K562 (cell line): Measurements from ENCODE around the gene LYAR. TPM values are rescaled to one million over a fixed set of nuclear protein-coding genes. Genes with fewer than 3 reads are reported as not detected.
A peak's percentile ranks its signal among the peaks of the same experiment; 100 is the strongest.

Experiments
- ARHGAP35 ChIP-seq: fragments of 450-650 bp; IDR thresholded peaks from 2 replicates; pipeline ENCODE4 v1.6.1; 2018; ENCODE audit not compliant: partially characterized antibody
- CBX1 ChIP-seq: sonication (generic); IDR thresholded peaks from 2 replicates; pipeline ENCODE4 v1.6.1; 2016; ENCODE audit warnings: antibody characterized with exemption, low read depth, mild to moderate bottlenecking
- CBX2 ChIP-seq: fragments of 200-600 bp; sonication (generic); IDR thresholded peaks from one replicate; pipeline ENCODE4 v1.6.1; 2012; ENCODE audit warnings: mild to moderate bottlenecking, low read length, inconsistent platforms; ENCODE audit not compliant: insufficient read depth, poor library complexity, severe bottlenecking
- HIVEP1 ChIP-seq: fragments of 250-450 bp; sonication (Bioruptor Pico); IDR thresholded peaks from 2 replicates; pipeline ENCODE4 v1.4.0; 2020; ENCODE audit warnings: mild to moderate bottlenecking
- ILK ChIP-seq: fragments of 450-650 bp; IDR thresholded peaks from 2 replicates; pipeline ENCODE4 v1.6.1; 2016; ENCODE audit warnings: missing genetic modification characterization, low read depth, mild to moderate bottlenecking, missing compliant biosample characterization, moderate library complexity, borderline replicate concordance
- IRF2 ChIP-seq: sonication (generic); formaldehyde crosslinking; IDR thresholded peaks from 2 replicates; pipeline ENCODE4 v1.8.1; 2022; ENCODE audit warnings: mild to moderate bottlenecking, missing genetic modification reagents
- KLF10 ChIP-seq: fragments of 250-450 bp; sonication (Bioruptor Pico); IDR thresholded peaks from 2 replicates; pipeline ENCODE4 v1.6.1; 2021; ENCODE audit warnings: matching md5 sums
- KLF6 ChIP-seq: fragments of 250-450 bp; sonication (Bioruptor Pico); IDR thresholded peaks from 2 replicates; pipeline ENCODE4 v1.4.0; 2020; ENCODE audit warnings: mild to moderate bottlenecking, moderate library complexity, borderline replicate concordance
- LCOR ChIP-seq: sonication (generic); formaldehyde crosslinking; IDR thresholded peaks from 2 replicates; pipeline ENCODE4 v1.8.0; 2022; ENCODE audit warnings: mild to moderate bottlenecking, missing genetic modification reagents
- MTA3 ChIP-seq: fragments of 450-650 bp; formaldehyde crosslinking; IDR thresholded peaks from 2 replicates; pipeline ENCODE4 v1.6.1; 2017; ENCODE audit warnings: mild to moderate bottlenecking, borderline replicate concordance
- ZFPM2 ChIP-seq: fragments of 250-450 bp; sonication (Bioruptor Pico); IDR thresholded peaks from 2 replicates; pipeline ENCODE4 v1.5.1; 2022; ENCODE audit warnings: mild to moderate bottlenecking
- ZNF184 ChIP-seq: sonication (generic); formaldehyde crosslinking; IDR thresholded peaks from 2 replicates; pipeline ENCODE4 v1.5.0; 2020; ENCODE audit warnings: missing genetic modification reagents
- polyA plus RNA-seq, 8 experiments: library from polyadenylated mRNA; depleted of rRNA in 4 of 8; stranded (reverse) in 5 of 8; unstranded in 3 of 8; fragments of >200 nt; fragmentation: Nextera tagmentation in 2 of 8; fragmentation: Illumina TruSeq in 1 of 8; extraction: Ambion mirVana in 2 of 8; extraction: Trizol in 1 of 8; gene quantifications; 2 replicates each; pipeline versions ENCODE4 v1.2.1 to v1.2.3, GENCODE V29; 2011 to 2014; ENCODE audit warnings: inconsistent platforms in 1 of 8, missing spikeins in 1 of 8
- total RNA-seq, 7 experiments: library from RNA; depleted of rRNA in 6 of 7; stranded (reverse); fragments of >200 nt in 6 of 7; fragmentation: Illumina TruSeq in 2 of 7; extraction: Trizol in 2 of 7; gene quantifications; 2 replicates each; pipeline versions ENCODE4 v1.2.1 to v1.2.3, GENCODE V29; 2011 to 2021; ENCODE audit warnings: low replicate concordance in 1 of 7
- TF ChIP-seq, protein P1 (sequence below): sonication (generic); formaldehyde crosslinking; IDR thresholded peaks from 2 replicates; pipeline ENCODE4 v1.8.0; 2023; ENCODE audit warnings: mild to moderate bottlenecking, missing genetic modification reagents
- TF ChIP-seq, protein P2 (sequence below): fragments of 450-650 bp; formaldehyde crosslinking; IDR thresholded peaks from 2 replicates; pipeline ENCODE4 v1.4.0; 2020; ENCODE audit warnings: mild to moderate bottlenecking, moderate library complexity
- TF ChIP-seq, protein P3 (sequence below): sonication (generic); formaldehyde crosslinking; IDR thresholded peaks from 2 replicates; pipeline ENCODE4 v1.8.1; 2023; ENCODE audit warnings: mild to moderate bottlenecking, missing genetic modification reagents
- TF ChIP-seq, protein P4 (sequence below): conservative IDR thresholded peaks from 2 replicates; pipeline ENCODE4 v1.6.1; 2011; ENCODE audit warnings: low read depth, mild to moderate bottlenecking, low read length; ENCODE audit not compliant: control insufficient read depth
- TF ChIP-seq, protein P5 (sequence below): IDR thresholded peaks from 2 replicates; pipeline ENCODE4 v1.6.1; 2016; ENCODE audit warnings: missing genetic modification characterization, missing compliant biosample characterization

The LYAR gene
- total and polyA plus RNA-seq, 9 of the 15 experiments (the other 6 are each of a cell fraction or from before 2014, with no cell fraction given): 28.3 to 172 (median 127) TPM

DNA sequence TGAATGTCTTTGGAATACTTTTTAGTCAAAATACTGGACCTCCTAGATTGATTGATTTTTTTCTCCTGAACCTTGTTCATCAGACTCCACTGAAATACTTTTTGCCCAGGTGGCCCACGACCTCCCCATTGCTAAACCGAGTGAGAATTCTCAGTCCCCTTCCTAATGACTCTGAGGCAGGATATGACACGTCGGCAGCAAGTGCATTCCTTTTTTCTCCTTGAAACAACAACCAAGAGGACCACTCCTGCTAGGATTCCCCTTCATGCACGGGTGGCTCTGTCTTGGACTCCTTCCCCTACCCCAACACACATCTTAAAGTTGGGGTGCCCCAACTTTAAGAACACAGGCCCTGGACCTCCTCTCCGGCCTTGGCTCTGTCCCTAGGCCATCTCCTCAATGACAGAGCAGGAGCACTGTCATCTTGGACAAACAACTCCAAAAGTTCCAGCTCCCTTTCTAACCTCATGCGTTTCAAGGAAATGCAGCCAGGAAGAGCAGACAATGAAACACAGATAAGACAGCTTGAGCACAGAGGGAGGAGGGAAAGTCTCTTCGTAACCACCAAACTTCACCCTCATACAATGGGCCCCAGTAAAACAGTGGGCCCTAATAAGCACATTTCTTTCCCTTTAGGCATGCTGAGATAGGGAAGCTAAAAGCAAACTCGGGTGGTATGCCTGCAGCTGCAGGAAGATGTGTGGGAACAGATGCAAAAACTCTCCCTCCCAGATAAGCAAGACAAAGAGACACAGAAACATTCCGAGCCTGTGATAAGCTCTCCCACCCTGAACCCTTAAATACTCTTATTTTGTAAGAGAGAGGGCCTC is 34.0 kb upstream of the LYAR start (continued):
- TF ChIP-seq MTA3: 0 out of 2 replicates have a peak, but pooled peaks have one; percentile 29
- TF ChIP-seq ARHGAP35: no peak
- no peak for TF ChIP-seq CBX1
- no peak for TF ChIP-seq ZFPM2 (CRISPR knock-in tag)
- TF ChIP-seq HIVEP1 (CRISPR knock-in tag): no peak
- no peak for TF ChIP-seq KLF6 (CRISPR knock-in tag)
- peak; percentile 81; the same call in 1 of the 2 replicates for TF ChIP-seq LCOR
- TF ChIP-seq ZNF184 (CRISPR knock-in tag): no peak
- 0 out of 2 replicates have a peak, but pooled peaks have one; percentile 4 for TF ChIP-seq ILK
- TF ChIP-seq, protein P1, sequence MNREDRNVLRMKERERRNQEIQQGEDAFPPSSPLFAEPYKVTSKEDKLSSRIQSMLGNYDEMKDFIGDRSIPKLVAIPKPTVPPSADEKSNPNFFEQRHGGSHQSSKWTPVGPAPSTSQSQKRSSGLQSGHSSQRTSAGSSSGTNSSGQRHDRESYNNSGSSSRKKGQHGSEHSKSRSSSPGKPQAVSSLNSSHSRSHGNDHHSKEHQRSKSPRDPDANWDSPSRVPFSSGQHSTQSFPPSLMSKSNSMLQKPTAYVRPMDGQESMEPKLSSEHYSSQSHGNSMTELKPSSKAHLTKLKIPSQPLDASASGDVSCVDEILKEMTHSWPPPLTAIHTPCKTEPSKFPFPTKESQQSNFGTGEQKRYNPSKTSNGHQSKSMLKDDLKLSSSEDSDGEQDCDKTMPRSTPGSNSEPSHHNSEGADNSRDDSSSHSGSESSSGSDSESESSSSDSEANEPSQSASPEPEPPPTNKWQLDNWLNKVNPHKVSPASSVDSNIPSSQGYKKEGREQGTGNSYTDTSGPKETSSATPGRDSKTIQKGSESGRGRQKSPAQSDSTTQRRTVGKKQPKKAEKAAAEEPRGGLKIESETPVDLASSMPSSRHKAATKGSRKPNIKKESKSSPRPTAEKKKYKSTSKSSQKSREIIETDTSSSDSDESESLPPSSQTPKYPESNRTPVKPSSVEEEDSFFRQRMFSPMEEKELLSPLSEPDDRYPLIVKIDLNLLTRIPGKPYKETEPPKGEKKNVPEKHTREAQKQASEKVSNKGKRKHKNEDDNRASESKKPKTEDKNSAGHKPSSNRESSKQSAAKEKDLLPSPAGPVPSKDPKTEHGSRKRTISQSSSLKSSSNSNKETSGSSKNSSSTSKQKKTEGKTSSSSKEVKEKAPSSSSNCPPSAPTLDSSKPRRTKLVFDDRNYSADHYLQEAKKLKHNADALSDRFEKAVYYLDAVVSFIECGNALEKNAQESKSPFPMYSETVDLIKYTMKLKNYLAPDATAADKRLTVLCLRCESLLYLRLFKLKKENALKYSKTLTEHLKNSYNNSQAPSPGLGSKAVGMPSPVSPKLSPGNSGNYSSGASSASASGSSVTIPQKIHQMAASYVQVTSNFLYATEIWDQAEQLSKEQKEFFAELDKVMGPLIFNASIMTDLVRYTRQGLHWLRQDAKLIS (CRISPR knock-in tag): 0 out of 2 replicates have a peak, but pooled peaks have one; percentile 55
- TF ChIP-seq KLF10 (CRISPR knock-in tag): no peak
- TF ChIP-seq, protein P2, sequence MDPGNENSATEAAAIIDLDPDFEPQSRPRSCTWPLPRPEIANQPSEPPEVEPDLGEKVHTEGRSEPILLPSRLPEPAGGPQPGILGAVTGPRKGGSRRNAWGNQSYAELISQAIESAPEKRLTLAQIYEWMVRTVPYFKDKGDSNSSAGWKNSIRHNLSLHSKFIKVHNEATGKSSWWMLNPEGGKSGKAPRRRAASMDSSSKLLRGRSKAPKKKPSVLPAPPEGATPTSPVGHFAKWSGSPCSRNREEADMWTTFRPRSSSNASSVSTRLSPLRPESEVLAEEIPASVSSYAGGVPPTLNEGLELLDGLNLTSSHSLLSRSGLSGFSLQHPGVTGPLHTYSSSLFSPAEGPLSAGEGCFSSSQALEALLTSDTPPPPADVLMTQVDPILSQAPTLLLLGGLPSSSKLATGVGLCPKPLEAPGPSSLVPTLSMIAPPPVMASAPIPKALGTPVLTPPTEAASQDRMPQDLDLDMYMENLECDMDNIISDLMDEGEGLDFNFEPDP (CRISPR knock-in tag): no peak
- TF ChIP-seq, protein P3, sequence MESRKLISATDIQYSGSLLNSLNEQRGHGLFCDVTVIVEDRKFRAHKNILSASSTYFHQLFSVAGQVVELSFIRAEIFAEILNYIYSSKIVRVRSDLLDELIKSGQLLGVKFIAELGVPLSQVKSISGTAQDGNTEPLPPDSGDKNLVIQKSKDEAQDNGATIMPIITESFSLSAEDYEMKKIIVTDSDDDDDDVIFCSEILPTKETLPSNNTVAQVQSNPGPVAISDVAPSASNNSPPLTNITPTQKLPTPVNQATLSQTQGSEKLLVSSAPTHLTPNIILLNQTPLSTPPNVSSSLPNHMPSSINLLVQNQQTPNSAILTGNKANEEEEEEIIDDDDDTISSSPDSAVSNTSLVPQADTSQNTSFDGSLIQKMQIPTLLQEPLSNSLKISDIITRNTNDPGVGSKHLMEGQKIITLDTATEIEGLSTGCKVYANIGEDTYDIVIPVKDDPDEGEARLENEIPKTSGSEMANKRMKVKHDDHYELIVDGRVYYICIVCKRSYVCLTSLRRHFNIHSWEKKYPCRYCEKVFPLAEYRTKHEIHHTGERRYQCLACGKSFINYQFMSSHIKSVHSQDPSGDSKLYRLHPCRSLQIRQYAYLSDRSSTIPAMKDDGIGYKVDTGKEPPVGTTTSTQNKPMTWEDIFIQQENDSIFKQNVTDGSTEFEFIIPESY (CRISPR knock-in tag): peak; percentile 72
- TF ChIP-seq, protein P4, sequence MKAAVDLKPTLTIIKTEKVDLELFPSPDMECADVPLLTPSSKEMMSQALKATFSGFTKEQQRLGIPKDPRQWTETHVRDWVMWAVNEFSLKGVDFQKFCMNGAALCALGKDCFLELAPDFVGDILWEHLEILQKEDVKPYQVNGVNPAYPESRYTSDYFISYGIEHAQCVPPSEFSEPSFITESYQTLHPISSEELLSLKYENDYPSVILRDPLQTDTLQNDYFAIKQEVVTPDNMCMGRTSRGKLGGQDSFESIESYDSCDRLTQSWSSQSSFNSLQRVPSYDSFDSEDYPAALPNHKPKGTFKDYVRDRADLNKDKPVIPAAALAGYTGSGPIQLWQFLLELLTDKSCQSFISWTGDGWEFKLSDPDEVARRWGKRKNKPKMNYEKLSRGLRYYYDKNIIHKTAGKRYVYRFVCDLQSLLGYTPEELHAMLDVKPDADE: no peak
- no peak for TF ChIP-seq CBX2
- TF ChIP-seq, protein P5, sequence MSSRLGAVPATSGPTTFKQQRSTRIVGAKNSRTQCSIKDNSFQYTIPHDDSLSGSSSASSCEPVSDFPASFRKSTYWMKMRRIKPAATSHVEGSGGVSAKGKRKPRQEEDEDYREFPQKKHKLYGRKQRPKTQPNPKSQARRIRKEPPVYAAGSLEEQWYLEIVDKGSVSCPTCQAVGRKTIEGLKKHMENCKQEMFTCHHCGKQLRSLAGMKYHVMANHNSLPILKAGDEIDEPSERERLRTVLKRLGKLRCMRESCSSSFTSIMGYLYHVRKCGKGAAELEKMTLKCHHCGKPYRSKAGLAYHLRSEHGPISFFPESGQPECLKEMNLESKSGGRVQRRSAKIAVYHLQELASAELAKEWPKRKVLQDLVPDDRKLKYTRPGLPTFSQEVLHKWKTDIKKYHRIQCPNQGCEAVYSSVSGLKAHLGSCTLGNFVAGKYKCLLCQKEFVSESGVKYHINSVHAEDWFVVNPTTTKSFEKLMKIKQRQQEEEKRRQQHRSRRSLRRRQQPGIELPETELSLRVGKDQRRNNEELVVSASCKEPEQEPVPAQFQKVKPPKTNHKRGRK: no peak
- TF ChIP-seq IRF2: no peak
